OCI-LY7 (cell line): ENCODE data around the gene MVB12B. TPM values are rescaled to one million over a fixed set of nuclear protein-coding genes. Genes with fewer than 3 reads are reported as not detected.

Source experiments
- BruUV-seq: library from RNA; stranded (reverse); fragments of 400-500 nt; replicated peaks from 2 replicates; lab custom pipeline; 2021; lab: Mats Ljungman, UMichigan
- CTCF ChIA-PET: fragments of 300-600 bp; sonication (Branson Sonifier 250); formaldehyde crosslinking; loops from one replicate; lab custom pipeline; 2022; ENCODE audit warnings: antibody characterized with exemption; ENCODE audit not compliant: unreplicated experiment; lab: Charles Lee
- POLR2A ChIA-PET: fragments of 300-600 bp; sonication (Branson Sonifier 250); formaldehyde crosslinking; loops from one replicate; lab custom pipeline; 2022; ENCODE audit warnings: antibody characterized with exemption; lab: Charles Lee
- DNase-seq: peaks from one replicate; pipeline ENCODE4 v3.0.0-alpha.2; 2015; ENCODE audit warnings: low spot score
- H2AFZ ChIP-seq: fragments of 200-600 bp; sonication (generic), shearing (Covaris generic); 2 replicates; pipeline ENCODE4 v1.6.1; 2014; ENCODE audit warnings: mild to moderate bottlenecking, antibody characterized with exemption, low read length, moderate library complexity
- H3K27ac ChIP-seq: fragments of 200-600 bp; sonication (generic); 2 replicates; pipeline ENCODE4 v1.5.1; 2014; ENCODE audit warnings: mixed run types, low read depth, mild to moderate bottlenecking, moderate library complexity, low read length, inconsistent platforms; ENCODE audit not compliant: poor library complexity, severe bottlenecking
- H3K36me3 ChIP-seq: fragments of 200-600 bp; sonication (generic); 2 replicates; pipeline ENCODE4 v1.6.1; 2014; ENCODE audit warnings: mild to moderate bottlenecking, antibody characterized with exemption, low read length, moderate library complexity, mixed read lengths; ENCODE audit not compliant: insufficient read depth
- H3K4me1 ChIP-seq: fragments of 200-600 bp; sonication (generic); 2 replicates; pipeline ENCODE4 v1.5.1; 2014; ENCODE audit warnings: mild to moderate bottlenecking, low read length; ENCODE audit not compliant: insufficient read depth, poor library complexity, severe bottlenecking
- H3K4me2 ChIP-seq: fragments of 200-600 bp; sonication (generic); 2 replicates; pipeline ENCODE4 v1.6.1; 2014; ENCODE audit warnings: mild to moderate bottlenecking, low read length
- H3K4me3 ChIP-seq: fragments of 200-600 bp; sonication (generic); 2 replicates; pipeline ENCODE4 v1.5.1; 2014; ENCODE audit warnings: mild to moderate bottlenecking, low read depth, low read length; ENCODE audit not compliant: poor library complexity, severe bottlenecking
- H3K79me2 ChIP-seq: fragments of 200-600 bp; sonication (generic); 2 replicates; pipeline ENCODE4 v1.6.1; 2016; ENCODE audit warnings: low read depth, mild to moderate bottlenecking, low read length, moderate library complexity, mixed read lengths; ENCODE audit not compliant: insufficient read depth
- H3K9me2 ChIP-seq: fragments of 200-600 bp; sonication (generic); 2 replicates; pipeline ENCODE4 v1.6.1; 2016; ENCODE audit warnings: mild to moderate bottlenecking, low read length, mixed read lengths; ENCODE audit not compliant: insufficient read depth
- H3K9me3 ChIP-seq: fragments of 200-600 bp; sonication (generic); 2 replicates; pipeline ENCODE4 v1.6.1; 2014; ENCODE audit warnings: mild to moderate bottlenecking, mixed run types, low read length, mixed read lengths
- H4K20me1 ChIP-seq: fragments of 200-600 bp; sonication (generic); 2 replicates; pipeline ENCODE4 v1.6.1; 2014; ENCODE audit warnings: mild to moderate bottlenecking, antibody characterized with exemption, low read length, moderate library complexity, mixed read lengths; ENCODE audit not compliant: insufficient read depth
- CTCF ChIP-seq: fragments of 200-600 bp; sonication (generic); conservative IDR thresholded peaks from 2 replicates; pipeline ENCODE4 v1.5.1; 2014; ENCODE audit warnings: mild to moderate bottlenecking, antibody characterized with exemption, low read length, moderate library complexity, mixed read lengths
- EZH2phosphoT487 ChIP-seq: fragments of 200-600 bp; sonication (generic); IDR thresholded peaks from 2 replicates; pipeline ENCODE4 v1.6.1; 2018; ENCODE audit warnings: low read depth, borderline replicate concordance, mild to moderate bottlenecking, mixed run types, antibody characterized with exemption, low read length, moderate library complexity, mixed read lengths
- intact Hi-C: fragments of 100-400 bp; cut with micrococcal nuclease; formaldehyde crosslinking; loops from one replicate; pipeline ENCODE4 v1.10.0; 2022; ENCODE audit not compliant: unreplicated experiment
- total RNA-seq, 2 experiments: library from RNA; depleted of rRNA in 1 of 2; stranded (reverse); fragments of >200 nt in 1 of 2; shearing (Covaris generic) in 1 of 2; gene quantifications; 2 replicates each; pipeline ENCODE4 v1.2.3, GENCODE V29; 2014 to 2022

The MVB12B gene
- total RNA-seq, 2 experiments from 2014 or later, result 1.3 TPM; not detected in 1

GRCh38 chr9:126499005-126499910 lies 172.6 kb downstream of the MVB12B start:
- BruUV-seq, result no TSS peak

GRCh38 chr9:126499911-126500599 lies 173.4 kb downstream of the MVB12B start:
- Histone ChIP-seq H3K9me3 (no peaks in the 10 kb centered on the region), H4K20me1 (no peaks in the 10 kb centered on the region), H3K27ac (no peak overlapping the region), H3K79me2 (no peaks in the 10 kb centered on the region), H3K4me1 (peaks cover 5% of the 10 kb centered on the region), H3K4me3 (no peak overlapping the region), H3K9me2 (no peaks in the 10 kb centered on the region), H3K4me2 (peak overlapping the region; percentile 66; the same call in 1 of the 2 replicates), H2AFZ (no peak overlapping the region), H3K36me3 (no peaks in the 10 kb centered on the region)
- BruUV-seq, result no TSS peak
- POLR2A ChIA-PET, result interaction anchor here (0.6 to 0.7 kb wide), 3 partner anchors 20 to 1443 kb away, joined by 3 to 4 read pairs (median 3); no protein-coding TSS in a partner anchor
- CTCF ChIA-PET, result interaction anchor here (1.0 kb wide), 1 partner anchor 58 kb away, joined by 4 read pairs; no protein-coding TSS in a partner anchor
- DNase-seq, result no peak
- intact Hi-C loops, result no loop called here
- TF ChIP-seq CTCF, result no peak
- TF ChIP-seq EZH2phosphoT487, result no peak

More at GRCh38 chr9:126499005-126499910, 172.6 kb downstream of the MVB12B start:
- peak overlapping the region; percentile 51; the same call in 1 of the 2 replicates for H2AFZ ChIP-seq
- H3K9me3 ChIP-seq, result no peaks in the 10 kb centered on the region
- intact Hi-C loops, result no loop called here
- CTCF ChIA-PET, result interaction anchor here (0.8 kb wide), 1 partner anchor 34 kb away, joined by 5 read pairs; no protein-coding TSS in a partner anchor
- no peaks in the 10 kb centered on the region for H3K36me3 ChIP-seq
- TF ChIP-seq CTCF (peak; percentile 99), EZH2phosphoT487 (no peak)
- peaks cover 5% of the 10 kb centered on the region for H3K4me1 ChIP-seq
- DNase-seq, result peak; percentile 48
- H3K9me2 ChIP-seq, result no peaks in the 10 kb centered on the region
- H3K79me2 ChIP-seq, result no peaks in the 10 kb centered on the region
- H3K27ac ChIP-seq, result no peak overlapping the region
- H3K4me3 ChIP-seq, result peak overlapping the region; percentile 33
- POLR2A ChIA-PET, result no interaction called here
- H4K20me1 ChIP-seq, result no peaks in the 10 kb centered on the region
- H3K4me2 ChIP-seq, result peak overlapping the region; percentile 66
